ENCODE data around the gene C5orf15. TPM values are rescaled to one million over a fixed set of nuclear protein-coding genes. Genes with fewer than 3 reads are reported as not detected.

Gene C5orf15
- total and polyA plus RNA-seq, 5 experiments from 2014 or later = 14.0 to 18.8 (median 16.2) TPM

Other genes with a start within 250 kb of the C5orf15 start
- 10 to 100 TPM; 42.6 to 43.2 TPM for gene VDAC1, start 36.4 kb upstream of the C5orf15 start, total RNA-seq
- 10 to 100 TPM; 64.4 to 72.9 (median 68.3) TPM for gene VDAC1, start 36.4 kb upstream of the C5orf15 start, polyA plus RNA-seq
- 100 to 1,000 TPM; 910 to 911 TPM for gene TCF7, start 146.1 kb upstream of the C5orf15 start, total RNA-seq
- 100 to 1,000 TPM; 207 to 600 (median 328) TPM for gene TCF7, start 146.1 kb upstream of the C5orf15 start, polyA plus RNA-seq
- 100 to 1,000 TPM; 250 to 262 TPM for gene SKP1, start 208.3 kb upstream of the C5orf15 start, total RNA-seq
- gene SKP1, start 208.3 kb upstream of the C5orf15 start, polyA plus RNA-seq = 1,000 to 10,000 TPM; 1,138 to 1,312 (median 1,209) TPM

Data from naive thymus-derived CD8-positive, alpha-beta T cell (primary cell).